ENCODE data around the gene BCL6. TPM values are rescaled to one million over a fixed set of nuclear protein-coding genes. Genes with fewer than 3 reads are reported as not detected.

The BCL6 gene
- total RNA-seq, 2 donors from 2014 or later: 53.0 to 88.6 TPM

- Histone ChIP-seq H3K36me3 (no peaks in the 10 kb centered on the region), H3K27ac (no peak overlapping the region), H3K9me3 (no peaks in the 10 kb centered on the region), H3K4me1 (peaks cover 0 to 6% of the 10 kb centered on the region in 2 donors), H3K27me3 (no peaks in the 10 kb centered on the region), H3K4me3 (no peak overlapping the region)
- DNase-seq (ENCODE audit: low spot score): no peak
- no peak for TF ChIP-seq CTCF (IDR thresholded peaks at IDR 0.05)
These were observed 32.2 kb upstream of the BCL6 start for GRCh38 chr3:187777331-187777941.

GRCh38 chr3:187775549-187775948 is 30.3 kb upstream of the BCL6 start:
- Histone ChIP-seq H3K4me3 (no peak overlapping the region), H3K27ac (no peak overlapping the region), H3K4me1 (peaks cover 0 to 6% of the 10 kb centered on the region in 2 donors), H3K36me3 (no peaks in the 10 kb centered on the region), H3K27me3 (no peaks in the 10 kb centered on the region), H3K9me3 (no peaks in the 10 kb centered on the region)
- TF ChIP-seq CTCF (IDR thresholded peaks at IDR 0.05): no peak
- no peak for DNase-seq (ENCODE audit: low spot score)

GRCh38 chr3:187774185-187774789 is 29.0 kb upstream of the BCL6 start:
- Histone ChIP-seq H3K4me1 (peaks cover 0 to 12% of the 10 kb centered on the region in 2 donors), H3K4me3 (no peak overlapping the region), H3K27ac (no peak overlapping the region), H3K27me3 (no peaks in the 10 kb centered on the region), H3K9me3 (no peaks in the 10 kb centered on the region), H3K36me3 (no peaks in the 10 kb centered on the region)
- TF ChIP-seq CTCF (IDR thresholded peaks at IDR 0.05): no peak
- no peak for DNase-seq (ENCODE audit: low spot score)

GRCh38 chr3:187773233-187774184 is 28.2 kb upstream of the BCL6 start:
- Histone ChIP-seq H3K4me1 (peaks cover 0 to 12% of the 10 kb centered on the region in 2 donors), H3K36me3 (no peaks in the 10 kb centered on the region), H3K4me3 (no peak overlapping the region), H3K9me3 (no peaks in the 10 kb centered on the region), H3K27ac (no peak overlapping the region), H3K27me3 (no peaks in the 10 kb centered on the region)
- no peak for DNase-seq (ENCODE audit: low spot score)
- TF ChIP-seq CTCF (IDR thresholded peaks at IDR 0.05): no peak

GRCh38 chr3:187770224-187770623 is 25.0 kb upstream of the BCL6 start:
- H3K4me1 ChIP-seq: peaks cover 0 to 8% of the 10 kb centered on the region in 2 donors
- H3K9me3 ChIP-seq: no peaks in the 10 kb centered on the region
- no peak for DNase-seq (ENCODE audit: low spot score)
- no peaks in the 10 kb centered on the region for H3K27me3 ChIP-seq
- no peak for TF ChIP-seq CTCF (IDR thresholded peaks at IDR 0.05)
- H3K4me3 ChIP-seq: no peak overlapping the region
- H3K27ac ChIP-seq: no peak overlapping the region
- H3K36me3 ChIP-seq: no peaks in the 10 kb centered on the region

All from right atrium auricular region (tissue), 2 donors.